Erythroblast (primary cell): ENCODE measurements around the gene AMPD2.

Source experiments
- GATA1 ChIP-seq: IDR thresholded peaks from 2 replicates; pipeline ENCODE4 v1.6.1; 2011; ENCODE audit warnings: low read depth, mild to moderate bottlenecking, control low read depth, low read length, moderate library complexity
- POLR2A ChIP-seq: IDR thresholded peaks from 2 replicates; pipeline ENCODE4 v1.6.1; 2011; ENCODE audit warnings: mild to moderate bottlenecking, low read length

- TF ChIP-seq POLR2A (no peak), GATA1 (no peak)
Measured at GRCh38 chr1:109658533-109659042, 39.0 kb downstream of the AMPD2 start.
